NCI-H82 treated with DMSO at 0.1 percent for 48 hours (cell line): ENCODE measurements around the gene AGXT.
"Not testable (repeated sequence)": the region's sequence is repeated elsewhere in the genome, so short reads cannot be mapped to it uniquely, and the experiment has no call there.

Source experiments
- DNase-seq: peaks from one replicate; lab custom pipeline; 2025; ENCODE audit not compliant: unreplicated experiment; lab: John Stamatoyannopoulos, UW

Gene AGXT

DNA sequence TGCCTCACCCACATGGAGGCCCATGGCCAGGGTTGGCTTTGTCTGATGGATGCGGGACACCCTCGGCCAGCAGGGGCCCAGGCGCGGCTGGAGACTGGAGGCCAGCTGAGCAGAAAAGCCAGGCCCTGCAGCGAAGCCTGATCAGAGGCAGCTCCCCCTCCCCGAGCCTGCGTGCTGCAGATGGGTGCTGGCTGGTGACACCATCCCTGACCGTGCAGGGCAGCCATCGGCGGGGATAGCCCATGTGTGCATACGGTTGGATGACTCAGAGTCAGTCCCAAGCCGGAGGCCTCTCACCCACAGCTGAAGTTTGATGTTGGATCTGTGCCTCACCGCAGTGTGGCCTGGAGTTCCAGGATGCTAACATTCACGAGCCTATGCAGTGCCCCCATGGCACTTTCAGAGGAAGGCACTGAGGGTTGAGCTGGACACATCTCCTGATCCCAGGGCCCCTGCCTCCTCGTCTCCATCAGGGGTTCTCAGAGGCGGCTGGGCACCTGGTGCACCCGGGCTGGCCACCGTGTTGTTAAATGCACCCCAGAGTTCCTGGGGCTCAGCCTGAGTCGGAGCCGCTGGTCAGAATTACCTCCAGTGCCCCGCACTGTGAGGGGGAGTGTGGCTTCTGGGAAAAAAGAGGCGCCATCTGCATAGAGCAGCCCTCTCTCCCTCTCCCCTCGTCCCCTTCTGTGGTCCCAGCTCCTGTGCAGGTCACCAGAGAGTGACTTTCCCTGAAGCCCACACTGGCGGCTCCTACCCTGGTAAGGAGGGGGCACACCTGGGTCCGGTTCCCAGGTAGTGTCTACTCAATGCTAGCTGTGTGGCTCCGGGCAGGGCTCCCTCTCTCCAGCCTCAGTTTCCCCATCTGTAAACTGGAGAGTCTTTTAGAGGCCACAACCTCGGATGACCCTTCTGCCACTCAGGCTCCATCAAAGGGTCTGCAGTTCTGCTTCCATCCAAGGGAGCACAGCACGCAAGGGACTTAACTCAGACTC lies 29.2 kb upstream of the AGXT start:
- DNase-seq = no peak

DNA sequence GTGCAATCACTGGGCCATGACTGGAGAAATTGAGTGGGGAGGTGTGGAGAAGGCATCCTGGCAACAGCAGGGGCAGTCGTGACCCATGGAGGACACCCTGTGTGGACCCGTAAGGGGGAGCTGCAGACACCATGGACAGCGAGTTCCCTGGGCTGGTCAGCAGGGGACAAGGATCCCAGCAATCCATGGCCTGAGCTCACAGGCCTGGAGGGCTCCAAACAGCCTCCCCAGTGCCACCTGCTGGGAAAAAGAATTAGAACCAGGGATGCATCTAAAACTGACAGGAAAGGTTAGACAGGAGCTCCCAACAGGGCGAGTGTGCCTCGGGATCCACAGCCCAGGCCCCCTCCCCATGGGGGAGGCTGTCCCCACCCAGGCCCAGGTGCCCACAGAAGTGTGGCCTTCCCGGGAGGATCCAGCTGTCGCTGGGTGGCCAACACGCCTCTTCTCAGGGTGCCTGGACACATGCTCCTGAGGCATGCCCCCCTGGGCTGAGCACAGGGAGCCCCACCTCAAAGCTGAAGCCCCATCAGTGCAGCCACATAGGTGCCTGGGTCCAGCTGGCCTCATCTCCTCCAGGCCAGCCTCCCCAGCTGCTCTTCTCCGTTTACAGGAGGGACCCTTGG lies 28.1 kb upstream of the AGXT start:
- no peak for DNase-seq

GRCh38 chr2:240846309-240846708 lies 22.3 kb upstream of the AGXT start:
- not testable (repeated sequence) for DNase-seq

DNA sequence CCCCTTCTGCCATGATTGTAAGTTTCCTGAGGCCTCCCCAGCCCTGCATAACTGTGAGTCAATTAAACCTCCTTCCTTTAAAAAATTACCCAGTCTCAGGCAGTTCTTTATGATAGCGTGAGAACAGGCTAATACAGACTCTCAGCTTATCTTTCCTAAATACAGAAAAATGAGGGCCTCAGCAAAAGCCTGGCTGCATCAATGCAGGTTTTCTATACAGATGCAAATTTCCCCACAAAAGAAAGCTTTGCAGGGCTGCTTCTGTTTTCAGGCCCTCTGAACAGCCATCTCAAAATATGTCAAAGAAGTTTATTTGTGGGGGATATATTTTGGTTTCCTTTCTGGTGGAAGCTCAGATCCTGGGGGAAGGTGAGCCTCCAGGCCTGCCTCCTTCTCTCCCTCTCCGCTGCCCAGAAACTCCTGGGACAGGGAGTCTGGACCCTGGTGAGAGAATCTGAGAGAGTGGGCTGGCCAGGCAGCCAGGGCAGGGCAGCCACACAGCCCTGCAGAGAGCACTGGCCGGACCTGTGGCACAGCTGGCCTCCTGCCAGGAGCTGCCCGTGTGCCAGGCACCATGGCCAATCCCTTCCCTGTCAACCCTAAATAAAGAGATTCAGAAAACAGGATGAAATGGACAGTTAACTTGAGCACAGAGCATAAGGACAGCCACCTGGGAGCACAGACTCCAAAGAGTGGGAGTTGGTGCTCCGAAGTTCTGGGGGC lies 21.6 kb upstream of the AGXT start:
- DNase-seq = no peak

GRCh38 chr2:240847817-240848216 lies 20.8 kb upstream of the AGXT start:
- no peak for DNase-seq

DNA sequence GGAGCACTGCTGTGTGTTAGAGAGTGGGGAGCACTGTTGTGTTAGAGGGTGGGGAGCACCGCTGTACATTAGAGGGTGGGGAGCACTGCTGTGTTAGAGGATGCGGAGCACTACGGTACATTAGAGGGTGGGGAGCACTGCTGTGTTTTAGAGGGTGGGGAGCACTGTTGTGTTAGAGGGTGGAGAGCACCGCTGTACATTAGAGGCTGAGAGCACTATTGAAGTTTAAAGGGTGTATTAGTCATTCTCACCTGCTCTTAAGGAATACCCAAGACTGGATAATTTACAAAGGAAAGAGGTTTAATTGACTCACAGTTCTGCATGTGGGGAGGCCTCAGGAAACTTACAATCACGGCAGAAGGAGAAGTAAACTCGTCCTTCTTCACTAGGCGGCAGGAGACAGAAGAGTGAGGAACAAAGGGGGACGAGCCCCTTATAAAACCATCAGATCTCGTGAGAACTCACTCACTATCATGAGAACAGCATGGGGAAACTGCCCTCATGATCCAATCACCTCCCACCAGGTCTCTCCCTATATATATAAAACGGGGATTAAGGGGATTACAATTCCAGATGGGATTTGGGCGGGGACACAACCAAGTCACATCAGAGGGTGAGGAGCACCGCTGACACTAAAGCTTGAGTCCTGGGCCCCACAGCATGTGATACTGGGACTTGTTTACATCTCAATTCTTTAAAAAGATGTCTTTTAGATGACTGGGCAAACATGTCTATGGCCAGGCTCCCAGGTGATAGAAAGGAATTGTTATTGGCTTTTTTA lies 19.5 kb upstream of the AGXT start:
- peak; percentile 70 for DNase-seq

DNA sequence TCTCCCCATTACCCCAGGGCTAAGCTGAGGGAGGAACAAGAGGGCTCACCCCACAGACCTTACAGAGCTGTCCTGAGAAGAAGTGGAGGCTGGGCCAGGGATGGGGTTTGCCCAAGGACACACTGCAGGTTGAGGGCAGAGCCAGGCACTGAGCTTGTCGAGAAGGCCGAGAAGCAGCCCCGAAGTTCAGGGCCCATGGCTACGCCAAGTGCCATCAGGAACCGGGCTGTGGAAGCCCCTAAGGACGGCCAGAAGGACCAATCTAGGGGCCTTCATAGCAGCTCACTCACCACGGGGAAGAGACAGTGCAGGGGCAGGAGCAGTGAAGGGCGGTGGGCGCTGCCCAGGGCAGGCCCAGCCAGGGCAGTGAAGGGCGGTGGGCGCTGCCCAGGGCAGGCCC lies 18.6 kb upstream of the AGXT start:
- no peak for DNase-seq

DNA sequence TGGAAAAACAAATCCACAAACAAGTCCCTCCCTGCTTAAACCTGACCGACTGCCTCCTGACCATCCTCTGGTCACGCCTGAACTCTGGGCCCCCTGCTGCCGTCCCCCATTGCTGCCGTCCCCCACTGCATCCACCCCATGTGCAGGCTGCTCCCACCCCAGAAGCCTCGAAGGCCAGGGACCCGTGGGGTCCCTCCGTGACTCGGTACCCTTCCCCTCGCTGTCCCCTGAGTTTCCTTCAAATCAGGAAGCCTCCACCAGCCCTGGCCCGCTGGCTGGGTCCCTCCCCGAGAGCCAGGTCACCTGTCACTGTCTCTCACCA lies 17.9 kb upstream of the AGXT start:
- DNase-seq = no peak

GRCh38 chr2:240851078-240851991 lies 17.3 kb upstream of the AGXT start:
- DNase-seq = peak; percentile 67

GRCh38 chr2:240852671-240853314 lies 15.8 kb upstream of the AGXT start:
- no peak for DNase-seq

- DNase-seq = no peak
Observed at GRCh38 chr2:240855670-240856069, 13.0 kb upstream of the AGXT start.

- no peak for DNase-seq
Observed at GRCh38 chr2:240856151-240856980, 12.3 kb upstream of the AGXT start.

- no peak for DNase-seq
Observed at GRCh38 chr2:240857039-240858008, 11.3 kb upstream of the AGXT start.

DNA sequence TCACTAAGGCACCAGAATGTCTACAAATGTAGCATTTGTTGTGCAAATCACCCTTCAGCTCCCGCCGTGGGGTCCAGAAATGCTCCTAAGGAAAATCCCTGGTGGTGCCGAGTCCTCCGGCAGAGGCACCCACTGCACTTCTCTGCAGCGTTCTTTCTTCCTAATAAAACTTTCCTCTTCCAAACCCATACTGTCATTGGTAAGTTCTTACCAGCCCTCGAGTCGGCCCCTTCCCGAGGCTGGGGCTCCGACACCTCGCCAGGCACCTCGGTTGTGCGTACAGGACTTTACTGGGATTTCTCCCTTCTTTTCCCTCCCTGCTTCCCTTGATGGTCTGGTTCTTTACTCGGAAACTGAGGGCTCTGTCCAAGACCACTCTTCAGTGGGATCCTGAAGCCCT lies 10.3 kb upstream of the AGXT start:
- no peak for DNase-seq

DNA sequence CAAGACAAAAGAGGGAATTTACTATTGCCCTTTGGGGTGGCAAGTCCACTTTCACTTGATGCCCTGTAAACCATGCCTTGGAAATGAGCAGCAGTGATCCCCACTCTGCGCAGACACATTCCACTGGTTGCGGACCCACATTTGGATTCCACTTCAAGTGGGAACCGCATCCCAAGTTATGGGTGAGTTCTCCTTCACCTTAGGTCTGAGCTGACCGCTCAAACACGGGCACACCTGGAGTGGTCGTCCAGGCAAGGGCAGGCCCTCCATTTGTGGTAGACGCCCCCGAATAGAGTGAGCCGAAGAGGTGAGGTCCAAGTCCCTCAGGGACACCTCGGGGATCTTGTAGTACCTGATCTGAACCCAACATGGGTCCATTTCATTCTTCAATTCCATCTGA lies 9.8 kb upstream of the AGXT start:
- no peak for DNase-seq

GRCh38 chr2:240861547-240861946 lies 7.1 kb upstream of the AGXT start:
- no peak for DNase-seq

DNA sequence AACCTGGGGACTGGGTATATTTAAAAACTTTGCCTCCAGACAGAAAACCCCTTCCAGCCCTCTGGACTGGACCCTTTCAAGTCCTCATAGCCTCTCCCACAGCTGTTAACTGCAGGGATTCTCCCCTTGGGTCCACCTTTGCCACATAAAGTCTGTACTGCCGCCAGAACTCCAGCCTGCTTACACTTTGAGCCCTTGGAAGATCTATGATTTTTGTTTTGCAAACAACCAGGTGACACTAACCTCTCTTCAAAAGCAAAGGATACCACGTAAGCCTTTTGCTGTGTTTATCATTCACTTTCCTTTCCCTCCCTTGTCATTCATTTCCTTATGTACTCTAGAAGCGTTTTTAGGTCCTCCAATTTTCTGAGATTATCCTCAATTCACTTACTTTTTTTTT lies 4.1 kb upstream of the AGXT start:
- DNase-seq = no peak

DNA sequence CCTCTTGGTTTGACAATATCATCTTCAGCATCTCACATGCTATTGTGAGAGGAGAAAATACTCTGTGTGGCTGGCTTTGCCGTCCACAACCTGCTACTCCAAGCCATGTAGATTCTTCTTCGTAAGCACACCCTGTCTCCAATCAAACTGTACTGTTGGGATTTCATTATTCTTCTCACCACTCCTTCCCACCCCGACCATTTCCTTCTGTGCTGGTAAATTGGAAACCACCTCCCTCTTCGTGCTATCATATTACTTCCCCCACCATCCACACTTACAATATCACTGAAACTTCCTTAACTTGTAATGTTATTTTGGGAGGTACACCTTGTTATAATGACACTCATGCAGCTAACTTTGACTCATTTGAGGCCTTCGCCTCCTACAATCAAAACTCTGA lies 3.2 kb upstream of the AGXT start:
- no peak for DNase-seq
